Measurements from ENCODE around the gene SRBD1. TPM values are rescaled to one million over a fixed set of nuclear protein-coding genes. Genes with fewer than 3 reads are reported as not detected.

Gene SRBD1
- total RNA-seq, 1 experiment from 2014 or later = 20.6 TPM

DNA sequence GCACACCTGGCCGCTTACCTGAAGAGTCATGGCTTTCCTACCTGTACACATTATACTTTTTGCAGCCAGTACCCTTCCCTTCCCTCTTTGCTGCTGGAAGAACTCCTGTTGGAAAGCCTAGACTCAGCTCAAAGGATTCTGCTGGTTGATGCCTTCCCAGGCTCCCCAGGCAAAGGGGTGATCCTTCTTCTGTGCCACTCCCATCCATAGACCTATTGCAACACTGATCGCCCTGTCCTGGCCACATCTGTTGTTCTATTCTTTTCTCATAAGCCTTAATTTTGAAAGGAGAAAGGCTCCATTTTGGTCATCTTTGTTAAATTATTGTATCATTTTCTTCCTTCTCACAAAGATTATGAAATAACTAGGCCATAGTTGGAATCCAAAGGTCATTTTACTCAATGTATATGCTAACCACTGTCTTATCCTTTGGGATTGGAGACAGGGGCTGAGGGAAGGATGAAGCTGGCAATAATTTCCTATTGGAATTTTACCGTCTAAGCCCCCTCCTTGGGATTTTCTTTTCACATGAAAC, 37.0 kb upstream of the SRBD1 start:
- no TSS peak for BruUV-seq (replicated peaks)
- Histone ChIP-seq H2AFZ (ENCODE audit: low read depth, low read length, poor library complexity, severe bottlenecking) (no peak overlapping the region), H3K79me2 (ENCODE audit: insufficient read depth, low read length) (peaks cover 15% of the 10 kb centered on the region), H4K20me1 (ENCODE audit: insufficient read depth) (no peaks in the 10 kb centered on the region), H3K4me2 (ENCODE audit: low read length) (no peak overlapping the region), H3K4me1 (ENCODE audit: control insufficient read depth in 1 of 2, insufficient read depth in 2 of 2, low read length in 2 of 2) (peaks cover 15 to 30% of the 10 kb centered on the region in 2 experiments), H3K9ac (ENCODE audit: low read length) (no peak overlapping the region), H3K4me3 (replicated peaks in 1 of 2; ENCODE audit: low read depth in 1 of 2, low read length in 2 of 2) (no peak overlapping the region), H3K36me3 (ENCODE audit: control insufficient read depth in 1 of 2, insufficient read depth in 2 of 2, low read length in 2 of 2) (no peaks in the 10 kb centered on the region), H3K9me3 (ENCODE audit: control insufficient read depth in 1 of 2, insufficient read depth in 1 of 2, low read depth in 1 of 2, low read length in 2 of 2) (no peaks in the 10 kb centered on the region), H3K9me2 (ENCODE audit: insufficient read depth) (no peaks in the 10 kb centered on the region), H3K27me3 (ENCODE audit: insufficient read depth, low read length) (no peaks in the 10 kb centered on the region), H3K27ac (ENCODE audit: low read depth, low read length) (no peak overlapping the region)
- RAD21 ChIA-PET (ENCODE audit: low non-redundant PET in 1 of 2, low total read pairs in 2 of 2, uncharacterized antibody in 2 of 2, unreplicated experiment in 2 of 2) = no interaction called here
- DNase-seq (ENCODE audit: low read depth, low spot score) = no peak
- no peak for TF ChIP-seq EZH2phosphoT487 (IDR thresholded peaks at IDR 0.05; ENCODE audit: borderline replicate concordance)
- TF ChIP-seq CEBPB (IDR thresholded peaks at IDR 0.05; ENCODE audit: low read depth) = no peak
- no peak for TF ChIP-seq POLR2A (IDR thresholded peaks at IDR 0.05; ENCODE audit: borderline replicate concordance, extremely low read depth, insufficient read depth, insufficient read length)
- TF ChIP-seq TCF7L2 (IDR thresholded peaks at IDR 0.05; ENCODE audit: borderline replicate concordance, extremely low read depth, insufficient read depth, insufficient read length) = no peak
- TF ChIP-seq EZH2 (IDR thresholded peaks at IDR 0.05) = no peak
- no peak for TF ChIP-seq ELF1 (IDR thresholded peaks at IDR 0.05; ENCODE audit: borderline replicate concordance, low read depth)
- no peak for TF ChIP-seq POLR2AphosphoS5 (IDR thresholded peaks at IDR 0.05; ENCODE audit: low read depth, low read length)
- TF ChIP-seq SRF (IDR thresholded peaks at IDR 0.05; ENCODE audit: low read depth) = no peak
- TF ChIP-seq, protein P1, sequence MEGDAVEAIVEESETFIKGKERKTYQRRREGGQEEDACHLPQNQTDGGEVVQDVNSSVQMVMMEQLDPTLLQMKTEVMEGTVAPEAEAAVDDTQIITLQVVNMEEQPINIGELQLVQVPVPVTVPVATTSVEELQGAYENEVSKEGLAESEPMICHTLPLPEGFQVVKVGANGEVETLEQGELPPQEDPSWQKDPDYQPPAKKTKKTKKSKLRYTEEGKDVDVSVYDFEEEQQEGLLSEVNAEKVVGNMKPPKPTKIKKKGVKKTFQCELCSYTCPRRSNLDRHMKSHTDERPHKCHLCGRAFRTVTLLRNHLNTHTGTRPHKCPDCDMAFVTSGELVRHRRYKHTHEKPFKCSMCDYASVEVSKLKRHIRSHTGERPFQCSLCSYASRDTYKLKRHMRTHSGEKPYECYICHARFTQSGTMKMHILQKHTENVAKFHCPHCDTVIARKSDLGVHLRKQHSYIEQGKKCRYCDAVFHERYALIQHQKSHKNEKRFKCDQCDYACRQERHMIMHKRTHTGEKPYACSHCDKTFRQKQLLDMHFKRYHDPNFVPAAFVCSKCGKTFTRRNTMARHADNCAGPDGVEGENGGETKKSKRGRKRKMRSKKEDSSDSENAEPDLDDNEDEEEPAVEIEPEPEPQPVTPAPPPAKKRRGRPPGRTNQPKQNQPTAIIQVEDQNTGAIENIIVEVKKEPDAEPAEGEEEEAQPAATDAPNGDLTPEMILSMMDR (IDR thresholded peaks at IDR 0.05 in 2 of 3, conservative IDR thresholded peaks at IDR 0.05 in 1 of 3; ENCODE audit: borderline replicate concordance in 1 of 3, insufficient read depth in 1 of 3, low read depth in 2 of 3, low read length in 2 of 3) = no peak
- TF ChIP-seq FOSL1 (IDR thresholded peaks at IDR 0.05; ENCODE audit: low read depth) = no peak
- no peak for TF ChIP-seq JUND (IDR thresholded peaks at IDR 0.05)
- TF ChIP-seq, protein P2, sequence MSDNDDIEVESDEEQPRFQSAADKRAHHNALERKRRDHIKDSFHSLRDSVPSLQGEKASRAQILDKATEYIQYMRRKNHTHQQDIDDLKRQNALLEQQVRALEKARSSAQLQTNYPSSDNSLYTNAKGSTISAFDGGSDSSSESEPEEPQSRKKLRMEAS (IDR thresholded peaks at IDR 0.05) = no peak
- TF ChIP-seq ZFX (IDR thresholded peaks at IDR 0.05) = no peak
- TF ChIP-seq, protein P3, sequence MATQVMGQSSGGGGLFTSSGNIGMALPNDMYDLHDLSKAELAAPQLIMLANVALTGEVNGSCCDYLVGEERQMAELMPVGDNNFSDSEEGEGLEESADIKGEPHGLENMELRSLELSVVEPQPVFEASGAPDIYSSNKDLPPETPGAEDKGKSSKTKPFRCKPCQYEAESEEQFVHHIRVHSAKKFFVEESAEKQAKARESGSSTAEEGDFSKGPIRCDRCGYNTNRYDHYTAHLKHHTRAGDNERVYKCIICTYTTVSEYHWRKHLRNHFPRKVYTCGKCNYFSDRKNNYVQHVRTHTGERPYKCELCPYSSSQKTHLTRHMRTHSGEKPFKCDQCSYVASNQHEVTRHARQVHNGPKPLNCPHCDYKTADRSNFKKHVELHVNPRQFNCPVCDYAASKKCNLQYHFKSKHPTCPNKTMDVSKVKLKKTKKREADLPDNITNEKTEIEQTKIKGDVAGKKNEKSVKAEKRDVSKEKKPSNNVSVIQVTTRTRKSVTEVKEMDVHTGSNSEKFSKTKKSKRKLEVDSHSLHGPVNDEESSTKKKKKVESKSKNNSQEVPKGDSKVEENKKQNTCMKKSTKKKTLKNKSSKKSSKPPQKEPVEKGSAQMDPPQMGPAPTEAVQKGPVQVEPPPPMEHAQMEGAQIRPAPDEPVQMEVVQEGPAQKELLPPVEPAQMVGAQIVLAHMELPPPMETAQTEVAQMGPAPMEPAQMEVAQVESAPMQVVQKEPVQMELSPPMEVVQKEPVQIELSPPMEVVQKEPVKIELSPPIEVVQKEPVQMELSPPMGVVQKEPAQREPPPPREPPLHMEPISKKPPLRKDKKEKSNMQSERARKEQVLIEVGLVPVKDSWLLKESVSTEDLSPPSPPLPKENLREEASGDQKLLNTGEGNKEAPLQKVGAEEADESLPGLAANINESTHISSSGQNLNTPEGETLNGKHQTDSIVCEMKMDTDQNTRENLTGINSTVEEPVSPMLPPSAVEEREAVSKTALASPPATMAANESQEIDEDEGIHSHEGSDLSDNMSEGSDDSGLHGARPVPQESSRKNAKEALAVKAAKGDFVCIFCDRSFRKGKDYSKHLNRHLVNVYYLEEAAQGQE (IDR thresholded peaks at IDR 0.05; ENCODE audit: low read depth) = no peak
- no peak for TF ChIP-seq EGR1 (IDR thresholded peaks at IDR 0.05; ENCODE audit: low read depth)
- no peak for TF ChIP-seq ZNF274 (IDR thresholded peaks at IDR 0.05; ENCODE audit: low read depth, low read length)
- no peak for TF ChIP-seq SP1 (IDR thresholded peaks at IDR 0.05; ENCODE audit: low read depth)
- no peak for TF ChIP-seq CBX3 (IDR thresholded peaks at IDR 0.05; ENCODE audit: low read depth)
- TF ChIP-seq SIN3A (IDR thresholded peaks at IDR 0.05; ENCODE audit: low read depth) = no peak
- TF ChIP-seq YY1 (IDR thresholded peaks at IDR 0.05; ENCODE audit: extremely low read depth, insufficient replicate concordance, low read depth, low read length) = no peak
- intact Hi-C loops (cut with micrococcal nuclease) = no loop called here
- CTCF ChIA-PET = no interaction called here
- POLR2A ChIA-PET = no interaction called here
- no peak for ATAC-seq

Measured in HCT116 (cell line).